Measurements from ENCODE around the gene BPGM. TPM values are rescaled to one million over a fixed set of nuclear protein-coding genes. Genes with fewer than 3 reads are reported as not detected.

BPGM gene
- total RNA-seq, 3 donors from 2014 or later (not counting 1 experiment from before 2014, with no cell fraction given): 30.0 to 39.1 (median 31.4) TPM

DNA sequence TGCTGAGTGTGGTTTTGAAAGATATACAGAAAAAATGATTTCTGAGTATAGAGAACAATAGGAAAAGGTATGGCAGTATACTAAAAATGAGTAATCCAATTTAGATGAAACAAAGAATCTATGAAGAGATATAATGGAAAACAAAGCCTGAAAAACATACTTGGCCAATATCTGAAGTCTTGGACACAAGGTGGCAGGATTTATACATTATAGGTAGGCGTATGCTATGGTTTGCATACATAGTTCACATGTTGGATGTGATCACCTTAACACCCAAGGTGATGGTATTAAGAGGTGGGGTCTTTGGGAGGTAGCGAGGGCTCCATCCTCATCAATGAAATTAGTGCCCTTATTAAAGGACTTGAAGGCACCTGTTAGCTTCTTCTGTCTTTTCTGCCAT, 34.5 kb upstream of the BPGM start:
- intact Hi-C loops (cut with micrococcal nuclease): no loop called here
- no peaks in the 10 kb centered on the region for H3K4me1 ChIP-seq (ENCODE audit: control insufficient read depth, insufficient read depth, low read length)
- H3K27ac ChIP-seq (ENCODE audit: low read length): no peak overlapping the region
- TF ChIP-seq, protein P1, sequence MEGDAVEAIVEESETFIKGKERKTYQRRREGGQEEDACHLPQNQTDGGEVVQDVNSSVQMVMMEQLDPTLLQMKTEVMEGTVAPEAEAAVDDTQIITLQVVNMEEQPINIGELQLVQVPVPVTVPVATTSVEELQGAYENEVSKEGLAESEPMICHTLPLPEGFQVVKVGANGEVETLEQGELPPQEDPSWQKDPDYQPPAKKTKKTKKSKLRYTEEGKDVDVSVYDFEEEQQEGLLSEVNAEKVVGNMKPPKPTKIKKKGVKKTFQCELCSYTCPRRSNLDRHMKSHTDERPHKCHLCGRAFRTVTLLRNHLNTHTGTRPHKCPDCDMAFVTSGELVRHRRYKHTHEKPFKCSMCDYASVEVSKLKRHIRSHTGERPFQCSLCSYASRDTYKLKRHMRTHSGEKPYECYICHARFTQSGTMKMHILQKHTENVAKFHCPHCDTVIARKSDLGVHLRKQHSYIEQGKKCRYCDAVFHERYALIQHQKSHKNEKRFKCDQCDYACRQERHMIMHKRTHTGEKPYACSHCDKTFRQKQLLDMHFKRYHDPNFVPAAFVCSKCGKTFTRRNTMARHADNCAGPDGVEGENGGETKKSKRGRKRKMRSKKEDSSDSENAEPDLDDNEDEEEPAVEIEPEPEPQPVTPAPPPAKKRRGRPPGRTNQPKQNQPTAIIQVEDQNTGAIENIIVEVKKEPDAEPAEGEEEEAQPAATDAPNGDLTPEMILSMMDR (IDR thresholded peaks at IDR 0.05): no peak
- H3K4me1 Mint-ChIP-seq: no peaks in the 10 kb centered on the region
- H3K9me3 Mint-ChIP-seq: no peaks in the 10 kb centered on the region
- H3K27me3 Mint-ChIP-seq (ENCODE audit: low read depth in 2 of 2): peaks cover 11 to 52% of the 10 kb centered on the region in 2 donors
- no peaks in the 10 kb centered on the region for H3K27me3 ChIP-seq (ENCODE audit: control insufficient read depth, insufficient read depth, low read length)
- 78% methylated on average over 2 of the region's 2 CpGs for WGBS (ENCODE audit: insufficient coverage)
- no peak for ATAC-seq
- no peak overlapping the region for H3K4me3 ChIP-seq (ENCODE audit: low read length)
- peak in 1 of 2 donors; percentile 13 for DNase-seq
- H3K9me3 ChIP-seq (ENCODE audit: control insufficient read depth, insufficient read depth, low read length): no peaks in the 10 kb centered on the region
- H3K27ac Mint-ChIP-seq: no peak overlapping the region
- no peaks in the 10 kb centered on the region for H3K36me3 Mint-ChIP-seq
- H3K4me3 Mint-ChIP-seq: no peak overlapping the region
- H3K36me3 ChIP-seq (ENCODE audit: control insufficient read depth, insufficient read depth, low read length): no peaks in the 10 kb centered on the region

DNA sequence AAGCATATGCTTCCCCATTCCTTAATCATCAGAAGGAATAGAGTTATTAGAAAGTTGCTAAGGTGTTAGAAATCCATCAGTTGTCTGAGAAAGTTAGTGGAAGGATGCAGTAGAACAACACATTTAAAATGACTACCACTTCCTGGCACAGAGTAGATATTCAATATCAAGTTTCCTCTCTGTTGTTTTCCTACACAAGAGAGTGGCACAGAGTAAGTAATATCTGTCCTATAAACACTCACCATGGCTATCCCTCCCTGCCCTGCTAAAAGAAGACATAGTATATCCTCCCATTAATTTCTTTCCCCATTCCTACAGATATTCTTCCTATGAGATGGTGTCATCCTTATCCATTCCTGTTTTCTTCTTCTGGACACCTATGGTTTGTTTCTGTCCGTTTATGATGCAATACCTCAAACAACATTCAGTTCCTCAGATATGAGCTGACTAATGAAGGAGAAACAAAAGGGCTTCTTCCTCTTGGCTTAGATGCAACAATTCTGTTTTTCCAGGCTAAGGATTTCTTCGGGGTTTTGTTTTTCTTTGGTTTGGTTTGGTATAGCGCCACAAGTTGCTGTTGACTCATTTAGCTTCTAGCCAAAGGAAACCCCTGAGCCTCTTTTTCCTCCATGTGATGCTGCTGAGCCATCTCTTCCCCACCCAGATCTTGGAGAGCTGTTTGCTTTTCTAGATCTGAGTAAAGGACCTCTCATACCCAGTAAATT, 32.9 kb upstream of the BPGM start:
- Histone ChIP-seq H3K27ac (ENCODE audit: low read length) (no peak overlapping the region), H3K36me3 (ENCODE audit: control insufficient read depth, insufficient read depth, low read length) (no peaks in the 10 kb centered on the region), H3K27me3 (ENCODE audit: control insufficient read depth, insufficient read depth, low read length) (no peaks in the 10 kb centered on the region), H3K9me3 (ENCODE audit: control insufficient read depth, insufficient read depth, low read length) (no peaks in the 10 kb centered on the region), H3K4me1 (ENCODE audit: control insufficient read depth, insufficient read depth, low read length) (no peaks in the 10 kb centered on the region), H3K4me3 (ENCODE audit: low read length) (no peak overlapping the region)
- H3K4me3 Mint-ChIP-seq: no peak overlapping the region
- no peaks in the 10 kb centered on the region for H3K36me3 Mint-ChIP-seq
- intact Hi-C loops (cut with micrococcal nuclease): no loop called here
- DNase-seq (no peak), ATAC-seq (no peak)
- no peaks in the 10 kb centered on the region for H3K9me3 Mint-ChIP-seq
- no peaks in the 10 kb centered on the region for H3K4me1 Mint-ChIP-seq
- peaks cover 7 to 43% of the 10 kb centered on the region in 2 donors for H3K27me3 Mint-ChIP-seq (ENCODE audit: low read depth in 2 of 2)
- WGBS (ENCODE audit: insufficient coverage): 13% methylated on average over 3 of the region's 3 CpGs
- TF ChIP-seq, protein P1 (IDR thresholded peaks at IDR 0.05): no peak
- no peak overlapping the region for H3K27ac Mint-ChIP-seq

GRCh38 chr7:134616611-134617010, 30.0 kb upstream of the BPGM start:
- H3K4me1 ChIP-seq (ENCODE audit: control insufficient read depth, insufficient read depth, low read length): no peaks in the 10 kb centered on the region

More at GRCh38 chr7:134616611-134617010, 30.0 kb upstream of the BPGM start:
- DNase-seq: no peak
- TF ChIP-seq, protein P1 (IDR thresholded peaks at IDR 0.05): no peak
- no peaks in the 10 kb centered on the region for H3K36me3 ChIP-seq (ENCODE audit: control insufficient read depth, insufficient read depth, low read length)
- intact Hi-C loops (cut with micrococcal nuclease): no loop called here
- peaks cover 3% of the 10 kb centered on the region for H3K27me3 ChIP-seq (ENCODE audit: control insufficient read depth, insufficient read depth, low read length)
- no peaks in the 10 kb centered on the region for H3K9me3 ChIP-seq (ENCODE audit: control insufficient read depth, insufficient read depth, low read length)
- ATAC-seq: no peak
- Mint-ChIP-seq H3K4me3 (no peak overlapping the region), H3K9me3 (no peaks in the 10 kb centered on the region), H3K27ac (no peak overlapping the region), H3K27me3 (ENCODE audit: low read depth in 2 of 2) (peaks cover 14 to 46% of the 10 kb centered on the region in 2 donors), H3K4me1 (no peaks in the 10 kb centered on the region), H3K36me3 (no peaks in the 10 kb centered on the region)
- no peak overlapping the region for H3K27ac ChIP-seq (ENCODE audit: low read length)
- H3K4me3 ChIP-seq (ENCODE audit: low read length): no peak overlapping the region
- WGBS (ENCODE audit: insufficient coverage): 85% methylated on average over 2 of the region's 2 CpGs

Measured in natural killer cell (primary cell).